Measurements from ENCODE around the gene KRTAP1-1.
"Not testable (repeated sequence)": the region's sequence is repeated elsewhere in the genome, so short reads cannot be mapped to it uniquely, and the experiment has no call there.

- TF ChIP-seq, protein P1, sequence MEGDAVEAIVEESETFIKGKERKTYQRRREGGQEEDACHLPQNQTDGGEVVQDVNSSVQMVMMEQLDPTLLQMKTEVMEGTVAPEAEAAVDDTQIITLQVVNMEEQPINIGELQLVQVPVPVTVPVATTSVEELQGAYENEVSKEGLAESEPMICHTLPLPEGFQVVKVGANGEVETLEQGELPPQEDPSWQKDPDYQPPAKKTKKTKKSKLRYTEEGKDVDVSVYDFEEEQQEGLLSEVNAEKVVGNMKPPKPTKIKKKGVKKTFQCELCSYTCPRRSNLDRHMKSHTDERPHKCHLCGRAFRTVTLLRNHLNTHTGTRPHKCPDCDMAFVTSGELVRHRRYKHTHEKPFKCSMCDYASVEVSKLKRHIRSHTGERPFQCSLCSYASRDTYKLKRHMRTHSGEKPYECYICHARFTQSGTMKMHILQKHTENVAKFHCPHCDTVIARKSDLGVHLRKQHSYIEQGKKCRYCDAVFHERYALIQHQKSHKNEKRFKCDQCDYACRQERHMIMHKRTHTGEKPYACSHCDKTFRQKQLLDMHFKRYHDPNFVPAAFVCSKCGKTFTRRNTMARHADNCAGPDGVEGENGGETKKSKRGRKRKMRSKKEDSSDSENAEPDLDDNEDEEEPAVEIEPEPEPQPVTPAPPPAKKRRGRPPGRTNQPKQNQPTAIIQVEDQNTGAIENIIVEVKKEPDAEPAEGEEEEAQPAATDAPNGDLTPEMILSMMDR (IDR thresholded peaks at IDR 0.05; ENCODE audit: low read depth, low read length, poor library complexity, severe bottlenecking) = not testable (repeated sequence)
- not testable (repeated sequence) for TF ChIP-seq EZH2phosphoT487 (IDR thresholded peaks at IDR 0.05; ENCODE audit: borderline replicate concordance, low read length)
Measured at GRCh38 chr17:41055130-41055529, 13.9 kb upstream of the KRTAP1-1 start, which contains the start of gene KRTAP2-2.
